HG02642 (cell line): ENCODE measurements around the gene ADRA2C.
"Not testable (repeated sequence)": the region's sequence is repeated elsewhere in the genome, so short reads cannot be mapped to it uniquely, and the experiment has no call there.

Experiments
- ATAC-seq: cut with Tn5 transposase; IDR thresholded peaks from one replicate; pipeline ENCODE4 v1.9.1; 2021; ENCODE audit warnings: mild to moderate bottlenecking; ENCODE audit not compliant: unreplicated experiment, poor library complexity

Gene ADRA2C

DNA sequence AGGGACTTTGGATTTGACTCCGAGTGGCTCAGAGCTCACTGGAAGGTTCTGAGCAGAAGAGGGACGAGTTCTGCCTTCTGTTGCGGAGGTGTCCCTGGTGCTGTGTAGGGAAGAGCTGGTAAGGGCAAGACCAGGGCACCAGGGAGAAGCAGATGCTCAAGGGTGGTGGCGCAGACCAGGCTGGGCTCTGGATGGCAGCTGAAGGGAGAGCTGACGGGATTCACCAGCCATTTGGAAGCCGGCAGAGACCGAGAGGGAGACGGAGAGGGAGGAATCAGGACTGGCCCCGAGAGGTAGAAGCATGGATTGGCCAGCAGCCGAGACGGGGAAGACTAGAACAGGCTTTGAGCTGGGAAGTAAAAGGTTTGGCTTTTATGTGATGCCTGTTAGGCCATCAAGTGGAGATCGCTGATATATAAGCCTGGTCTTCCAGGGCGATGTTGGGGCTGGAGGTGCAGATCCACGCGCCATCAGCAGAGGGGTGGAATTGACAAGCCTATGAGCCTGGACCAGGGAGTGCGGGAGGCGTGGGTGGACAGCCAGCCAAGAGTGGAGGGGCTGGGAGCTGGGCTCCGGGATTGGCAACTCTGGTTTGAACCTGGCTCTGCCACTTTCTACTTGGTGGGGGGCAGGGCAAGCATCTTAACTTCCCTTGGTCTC lies 43.4 kb downstream of the ADRA2C start:
- ATAC-seq: no peak

DNA sequence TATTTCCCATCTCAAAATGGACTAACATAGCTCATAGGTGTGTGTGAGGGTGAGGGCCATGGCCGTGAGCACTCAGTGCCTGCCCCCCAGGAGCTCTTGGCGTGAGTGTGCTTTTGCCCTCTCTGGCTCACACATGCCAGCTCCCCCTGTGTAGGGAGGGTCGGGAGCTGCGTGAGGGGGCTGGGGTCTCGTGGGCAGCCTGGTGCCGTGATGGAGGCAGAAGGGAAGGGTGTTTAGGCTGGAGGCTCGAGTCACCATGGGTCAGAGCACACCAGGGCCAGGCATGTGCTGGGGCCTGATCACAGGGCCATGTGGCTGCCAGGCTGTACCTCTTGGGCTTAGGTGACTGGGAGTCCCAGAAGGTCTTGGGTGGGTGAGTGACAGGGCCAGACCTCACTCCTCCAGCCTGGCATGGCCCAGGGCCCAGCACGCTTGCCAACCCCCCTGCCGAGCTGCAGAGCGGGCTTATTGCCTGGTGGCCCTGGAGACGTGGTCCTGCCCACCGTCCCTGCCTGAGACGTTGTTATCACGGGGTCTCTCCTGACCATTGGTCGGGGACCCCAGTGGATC lies 44.0 kb downstream of the ADRA2C start:
- ATAC-seq: no peak

DNA sequence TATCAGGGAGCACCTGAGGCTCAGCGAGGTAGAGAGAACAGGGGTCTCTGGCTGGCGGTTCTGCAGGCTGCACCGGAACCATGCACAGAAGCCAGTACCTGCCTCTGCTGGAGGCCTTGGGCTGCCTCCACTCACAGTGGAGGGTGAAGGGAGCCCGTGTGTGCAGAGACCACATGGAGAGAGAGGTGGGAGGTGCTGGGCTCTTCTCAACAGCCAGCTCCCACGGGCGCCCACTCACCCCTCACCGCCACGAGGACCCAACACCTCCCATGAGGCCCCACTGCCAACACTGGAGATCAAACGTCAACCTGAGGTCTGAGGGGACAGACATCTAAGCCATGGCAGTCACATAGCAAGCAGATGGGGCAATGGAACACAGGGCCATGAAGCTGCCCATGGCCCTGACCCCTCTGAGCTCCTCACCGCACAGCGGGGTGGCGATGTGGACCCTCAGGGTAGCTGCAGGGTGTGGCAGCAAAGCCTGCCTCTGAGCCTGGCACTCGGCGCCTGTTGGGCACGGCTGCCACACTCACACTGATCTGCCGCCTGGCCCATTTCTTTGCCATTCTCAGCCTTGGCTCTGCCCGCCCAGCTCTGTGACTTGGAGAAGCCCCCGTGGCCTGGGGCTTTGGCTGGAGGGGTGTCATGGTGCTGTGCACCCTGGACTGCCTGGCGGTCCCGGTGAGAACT lies 44.8 kb downstream of the ADRA2C start:
- no peak for ATAC-seq

DNA sequence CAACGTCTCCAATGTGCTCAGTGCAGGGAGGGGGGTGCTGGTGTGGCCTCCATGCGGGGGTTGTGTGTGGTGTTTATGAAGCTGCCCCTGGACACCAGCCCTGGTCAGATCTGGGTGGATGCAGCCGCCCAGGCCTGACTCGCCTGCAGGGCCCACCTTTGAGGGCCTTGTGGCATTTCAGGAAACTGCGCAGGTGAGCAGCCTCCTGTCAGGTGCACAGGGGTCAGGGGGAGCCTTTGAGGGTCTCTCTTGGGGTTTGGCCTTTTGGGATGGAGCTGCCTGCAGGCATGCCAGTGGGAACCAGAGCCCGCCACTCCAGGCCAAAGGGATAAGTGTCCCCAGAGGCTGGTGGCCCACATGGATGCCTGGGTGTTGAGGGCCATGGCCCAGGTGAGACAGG lies 45.4 kb downstream of the ADRA2C start:
- ATAC-seq: no peak

DNA sequence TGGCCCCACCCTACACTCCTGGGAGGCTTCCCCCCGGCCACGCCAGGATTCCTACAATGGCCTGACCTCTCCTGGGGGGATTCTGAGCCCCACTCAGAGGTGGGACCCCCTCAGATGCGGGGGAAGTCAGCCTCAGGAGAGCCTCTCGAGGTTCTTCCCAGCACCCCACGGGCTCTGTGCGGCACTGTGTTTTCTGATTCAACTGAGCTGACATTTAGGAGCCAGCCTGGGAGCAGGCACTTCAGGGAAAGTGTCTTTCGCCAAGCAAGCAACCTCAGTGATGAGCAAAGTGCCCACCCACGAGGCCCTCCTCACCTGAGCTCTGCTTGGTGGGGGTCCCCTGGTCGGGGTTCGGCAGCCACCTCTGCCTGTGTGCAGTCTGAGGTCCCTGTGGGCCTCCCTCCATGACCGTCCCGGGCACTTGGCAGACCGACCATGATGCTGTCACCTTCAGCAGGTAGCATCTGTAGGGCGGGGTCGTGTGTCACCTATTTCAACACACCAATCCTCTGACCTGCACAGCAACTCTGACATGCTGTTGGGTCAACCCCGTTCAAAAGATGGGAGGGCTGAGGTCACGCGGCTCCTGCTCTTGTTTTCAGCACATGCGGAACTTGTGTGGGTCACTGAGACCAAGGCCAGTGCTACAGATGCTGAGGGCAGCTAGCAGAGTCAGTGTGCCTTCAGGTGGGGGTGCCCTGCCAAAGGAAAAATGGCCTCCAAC lies 46.2 kb downstream of the ADRA2C start:
- ATAC-seq: no peak

DNA sequence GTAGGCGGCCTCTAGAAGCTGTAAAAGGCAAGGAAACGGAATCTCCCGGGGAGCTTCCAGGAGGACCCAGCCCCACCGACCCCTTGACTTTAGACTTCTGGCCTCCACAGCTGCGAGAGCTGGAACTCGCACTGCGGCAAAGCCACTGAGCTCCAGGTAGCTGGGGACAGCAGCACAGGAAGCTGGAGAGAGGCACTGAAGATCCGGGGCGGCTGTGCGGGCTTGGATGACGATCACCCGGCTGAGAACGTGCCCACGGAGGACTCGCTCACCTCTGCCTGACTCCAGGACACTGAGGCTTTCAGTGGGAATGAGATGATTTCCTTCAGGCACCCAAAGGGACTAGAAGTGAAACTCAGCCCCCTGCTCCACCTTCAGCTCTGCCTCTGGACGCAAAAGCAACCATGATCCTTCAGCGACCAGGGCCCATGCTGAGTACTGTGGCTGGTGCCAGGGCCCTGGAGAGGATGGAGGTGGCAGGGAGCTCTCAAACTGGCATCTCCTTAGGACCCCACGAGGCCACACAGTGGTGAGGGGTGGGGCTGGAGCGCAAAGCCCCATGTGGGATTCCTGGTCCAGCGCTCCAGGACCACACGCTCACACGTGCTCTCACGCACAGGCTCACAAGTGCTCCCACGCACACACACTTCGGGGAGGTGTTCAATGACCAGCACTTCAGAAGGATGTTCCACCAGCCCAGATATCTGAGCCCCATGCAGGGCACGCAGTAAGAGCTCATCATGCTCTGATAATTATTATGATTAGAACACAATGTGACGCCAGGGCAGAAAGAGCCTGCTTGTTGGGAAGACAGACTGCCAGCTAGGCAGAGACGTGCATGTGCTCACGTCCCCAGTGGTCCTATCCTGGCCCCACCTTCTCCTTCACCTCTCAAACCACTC lies 47.2 kb downstream of the ADRA2C start:
- no peak for ATAC-seq

DNA sequence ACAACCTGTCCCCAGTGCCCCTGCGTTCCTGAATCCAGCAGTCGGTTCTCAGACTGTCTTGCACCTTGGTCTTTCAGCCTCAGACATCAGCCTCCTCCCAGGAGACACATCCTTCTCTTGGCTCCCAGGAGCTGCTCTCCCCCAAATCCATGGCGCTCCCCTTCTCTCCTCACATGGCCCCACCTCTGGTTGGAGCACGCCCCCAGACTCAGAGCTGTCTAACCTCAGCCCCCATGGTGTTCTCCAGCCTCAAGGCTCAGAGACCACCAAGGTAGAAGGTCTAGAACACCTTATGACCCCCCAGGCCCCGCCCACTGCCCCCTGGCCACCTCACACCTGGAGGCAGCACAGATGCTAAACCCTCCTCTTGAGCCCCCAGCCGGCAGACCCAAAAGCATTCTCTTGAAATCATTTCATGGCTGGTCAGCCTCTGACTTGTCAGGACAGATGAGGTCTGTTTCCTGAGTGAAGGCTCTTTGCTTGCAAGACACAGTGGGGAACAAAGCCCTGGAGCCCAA lies 47.9 kb downstream of the ADRA2C start:
- ATAC-seq: no peak

DNA sequence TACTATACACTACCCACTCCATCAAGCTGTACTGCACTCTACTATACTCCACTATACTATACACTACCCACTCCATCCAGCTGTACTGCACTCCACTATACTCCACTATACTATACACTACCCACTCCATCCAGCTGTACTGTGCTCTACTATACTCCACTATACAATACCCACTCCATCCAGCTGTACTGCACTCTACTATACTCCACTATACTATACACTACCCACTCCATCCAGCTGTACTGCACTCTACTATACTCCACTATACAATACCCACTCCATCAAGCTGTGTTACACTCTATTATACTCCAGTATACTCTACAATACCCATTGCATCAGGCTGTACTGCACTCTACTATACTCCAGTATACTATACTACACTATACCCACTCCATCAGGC lies 48.7 kb downstream of the ADRA2C start:
- not testable (repeated sequence) for ATAC-seq

DNA sequence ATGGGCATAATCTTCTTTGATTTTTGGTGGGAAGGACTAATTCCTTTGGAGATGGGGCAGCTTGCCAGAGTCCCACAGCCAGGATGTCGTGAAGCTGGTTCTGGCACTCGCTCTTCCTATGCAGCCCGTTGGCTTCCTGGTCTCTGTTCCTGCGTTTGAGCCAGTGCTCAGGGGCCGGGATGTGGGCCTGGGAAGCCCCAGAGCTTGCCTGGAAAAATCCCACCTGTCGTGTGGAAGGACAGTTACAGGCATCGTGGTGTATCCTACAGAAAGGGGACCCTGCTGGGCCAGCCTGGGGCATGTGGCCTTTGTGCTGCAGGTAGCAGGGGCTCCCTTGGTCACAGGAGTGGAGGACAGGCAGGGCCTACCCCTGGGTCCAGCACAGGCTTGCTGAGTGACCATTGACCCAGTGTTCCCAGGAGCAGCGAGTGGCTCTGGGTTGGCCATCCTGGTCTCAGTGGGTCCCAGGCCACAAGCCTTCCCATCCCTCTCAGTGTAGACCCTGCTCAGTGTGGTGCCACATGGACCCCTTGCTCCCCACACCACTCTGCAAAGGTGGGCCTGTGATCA lies 50.2 kb downstream of the ADRA2C start:
- no peak for ATAC-seq

DNA sequence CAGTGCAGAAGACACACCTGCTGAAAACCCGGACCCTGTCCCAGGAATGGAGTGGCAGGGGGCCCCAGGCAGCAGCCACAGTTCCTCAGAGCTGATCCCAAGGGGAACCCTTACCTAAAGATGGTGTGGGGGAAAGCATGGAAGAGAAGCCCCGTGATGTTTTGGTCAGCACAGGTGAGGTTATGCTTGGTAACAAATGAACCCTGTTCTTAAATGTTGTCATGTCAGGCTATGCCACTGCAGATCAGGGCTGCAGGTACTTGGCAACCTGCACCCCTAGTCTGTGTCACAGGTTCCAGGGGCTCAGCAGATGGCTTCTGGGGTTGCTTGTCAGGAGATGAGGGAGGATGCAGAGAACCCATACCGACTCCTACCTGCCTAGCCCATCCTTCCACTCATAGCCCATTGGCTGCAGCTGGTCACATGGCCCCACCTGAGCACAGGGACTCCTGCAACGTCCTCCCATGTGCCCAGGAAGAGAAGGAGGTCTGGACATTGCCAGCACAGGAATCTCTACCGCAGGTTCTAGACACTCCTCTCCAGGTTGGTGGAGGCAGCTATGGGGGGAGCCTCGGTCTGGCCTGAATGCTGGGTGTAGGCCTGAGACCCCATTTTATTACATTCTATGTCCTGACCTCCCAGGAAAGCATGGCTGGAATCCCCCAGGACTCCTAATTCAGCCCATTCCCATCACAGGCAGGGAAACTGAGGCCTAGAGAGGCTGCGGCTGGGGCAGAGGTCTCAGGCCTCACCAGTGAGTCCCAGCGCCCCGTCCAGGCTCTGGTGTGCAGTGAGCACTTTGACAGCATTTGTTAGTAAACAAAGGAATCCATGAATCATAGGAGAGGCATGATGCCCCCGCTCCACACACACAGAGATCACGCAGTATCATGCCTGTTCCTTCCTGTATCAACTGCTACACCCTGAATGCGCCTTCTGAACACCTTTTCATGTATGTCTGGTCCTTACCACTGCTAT lies 51.1 kb downstream of the ADRA2C start:
- ATAC-seq: no peak
